Neural progenitor cell (in vitro differentiated cells): ENCODE results near the gene ADAM22. TPM values are rescaled to one million over a fixed set of nuclear protein-coding genes. Genes with fewer than 3 reads are reported as not detected.
"Not testable (repeated sequence)": the region's sequence is repeated elsewhere in the genome, so short reads cannot be mapped to it uniquely, and the experiment has no call there.

Source experiments
- DNase-seq: peaks from one replicate; pipeline ENCODE4 v3.0.0-alpha.2; 2016; ENCODE audit warnings: low spot score
- H2AFZ ChIP-seq: fragments of 200-600 bp; sonication (generic); replicated peaks from 2 replicates; pipeline ENCODE4 v1.6.1; 2016; ENCODE audit warnings: antibody characterized with exemption
- H3F3A ChIP-seq: fragments of 200-600 bp; sonication (generic); 2 replicates; pipeline ENCODE4 v1.6.1; 2016; ENCODE audit warnings: antibody characterized with exemption, low read depth
- H3K27ac ChIP-seq: fragments of 200-600 bp; sonication (generic); 2 replicates; pipeline ENCODE4 v1.5.1; 2016; ENCODE audit warnings: mild to moderate bottlenecking
- H3K27me3 ChIP-seq: fragments of 200-600 bp; sonication (generic); 2 replicates; pipeline ENCODE4 v1.6.1; 2016; ENCODE audit warnings: mild to moderate bottlenecking, moderate library complexity
- H3K36me3 ChIP-seq: fragments of 200-600 bp; sonication (generic); 2 replicates; pipeline ENCODE4 v1.5.1; 2016
- H3K4me1 ChIP-seq: fragments of 200-600 bp; sonication (generic); 2 replicates; pipeline ENCODE4 v1.6.1; 2016; ENCODE audit warnings: mixed run types
- H3K4me2 ChIP-seq: fragments of 200-600 bp; sonication (generic); 2 replicates; pipeline ENCODE4 v1.6.1; 2016
- H3K4me3 ChIP-seq: fragments of 200-600 bp; sonication (generic); 2 replicates; pipeline ENCODE4 v1.5.1; 2016
- H3K79me2 ChIP-seq: fragments of 200-600 bp; sonication (generic); 2 replicates; pipeline ENCODE4 v1.6.1; 2016; ENCODE audit warnings: low read depth
- H3K9ac ChIP-seq: fragments of 200-600 bp; sonication (generic); 2 replicates; pipeline ENCODE4 v1.6.1; 2016
- H3K9me3 ChIP-seq: fragments of 200-600 bp; sonication (generic); 2 replicates; pipeline ENCODE4 v1.5.1; 2016; ENCODE audit warnings: low read depth
- H4K20me1 ChIP-seq: fragments of 200-600 bp; sonication (generic); 2 replicates; pipeline ENCODE4 v1.6.1; 2016; ENCODE audit warnings: low read depth
- H3K27ac Mint-ChIP-seq: 3 replicates; pipeline ENCODE4 v1.8.0; 2021; ENCODE audit warnings: mixed read lengths
- H3K27me3 Mint-ChIP-seq: 2 replicates; pipeline ENCODE4 v1.8.0; 2022; ENCODE audit warnings: low read depth, mild to moderate bottlenecking, inconsistent platforms, moderate library complexity, mixed read lengths; ENCODE audit not compliant: insufficient read depth
- H3K36me3 Mint-ChIP-seq: 3 replicates; pipeline ENCODE4 v1.8.0; 2021; ENCODE audit warnings: mixed read lengths
- H3K4me1 Mint-ChIP-seq: 3 replicates; pipeline ENCODE4 v1.8.0; 2021; ENCODE audit warnings: mixed read lengths
- H3K4me3 Mint-ChIP-seq: 3 replicates; pipeline ENCODE4 v1.8.0; 2021; ENCODE audit warnings: mild to moderate bottlenecking, moderate library complexity, mixed read lengths
- H3K9me3 Mint-ChIP-seq: 3 replicates; pipeline ENCODE4 v1.8.0; 2020; ENCODE audit warnings: mixed read lengths
- EZH2 ChIP-seq: fragments of 200-600 bp; sonication (generic); IDR thresholded peaks from 2 replicates; pipeline ENCODE4 v1.6.1; 2017; ENCODE audit warnings: antibody characterized with exemption, mild to moderate bottlenecking, moderate library complexity
- EZH2phosphoT487 ChIP-seq: fragments of 200-600 bp; sonication (generic); IDR thresholded peaks from 2 replicates; pipeline ENCODE4 v1.6.1; 2017; ENCODE audit warnings: antibody characterized with exemption
- total RNA-seq: library from RNA; depleted of rRNA; stranded (reverse); fragments of >200 nt; gene quantifications from 2 replicates; pipeline ENCODE4 v1.2.3, GENCODE V29; 2015; ENCODE audit warnings: low replicate concordance
- TF ChIP-seq, protein P1 (sequence below): fragments of 200-600 bp; sonication (generic); IDR thresholded peaks from 2 replicates; pipeline ENCODE4 v1.5.1; 2017; ENCODE audit warnings: antibody characterized with exemption, mild to moderate bottlenecking

Gene ADAM22
- total RNA-seq, 1 donor from 2014 or later = 13.7 TPM

DNA sequence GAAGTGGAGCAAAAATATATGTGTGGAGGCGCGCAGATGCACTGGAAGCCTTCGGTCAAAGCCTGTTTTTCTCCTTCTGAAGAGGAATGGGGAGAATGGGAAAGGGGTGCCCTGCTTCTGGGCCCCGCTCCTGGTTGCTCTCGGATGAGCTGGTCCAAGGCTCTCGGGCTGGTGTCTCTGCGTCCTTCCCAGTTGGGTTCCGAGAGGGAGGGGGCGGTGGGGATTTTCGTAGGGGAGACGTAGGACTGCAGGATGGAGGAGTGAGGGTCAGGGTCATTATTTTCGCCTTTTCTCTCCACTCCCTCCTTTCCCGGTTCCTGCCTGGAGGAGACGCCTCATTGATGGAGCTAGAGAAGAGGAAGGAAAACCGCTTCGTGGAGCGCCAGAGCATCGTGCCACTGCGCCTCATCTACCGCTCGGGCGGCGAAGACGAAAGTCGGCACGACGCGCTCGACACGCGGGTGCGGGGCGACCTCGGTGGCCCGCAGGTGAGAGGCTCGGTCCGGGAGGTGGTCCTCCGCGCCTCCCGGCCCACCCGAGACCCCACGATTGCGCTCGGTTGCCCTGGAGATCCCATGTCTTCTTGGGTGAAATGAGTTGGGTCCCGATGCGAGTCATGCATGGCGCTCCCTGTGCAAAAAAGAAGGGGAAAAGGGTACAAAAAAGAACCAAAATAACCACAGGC lies 790 bp downstream of the ADAM22 start:
- Histone ChIP-seq H3F3A (peaks cover 10% of the 10 kb centered on the region), H3K9ac (no peak overlapping the region), H3K27me3 (peaks cover 21% of the 10 kb centered on the region), H3K79me2 (no peaks in the 10 kb centered on the region), H2AFZ (peak overlapping the region; percentile 91), H3K4me1 (no peaks in the 10 kb centered on the region), H3K4me2 (peak overlapping the region; percentile 95), H3K9me3 (no peaks in the 10 kb centered on the region), H3K4me3 (peak overlapping the region; percentile 70), H4K20me1 (no peaks in the 10 kb centered on the region), H3K36me3 (no peaks in the 10 kb centered on the region), H3K27ac (no peak overlapping the region)
- peak; percentile 37 for TF ChIP-seq EZH2
- no peak for TF ChIP-seq EZH2phosphoT487
- peak overlapping the region; percentile 95 for H3K4me3 Mint-ChIP-seq
- peak; percentile 52 for DNase-seq
- H3K27me3 Mint-ChIP-seq = peaks cover 3% of the 10 kb centered on the region
- H3K27ac Mint-ChIP-seq = no peak overlapping the region
- H3K36me3 Mint-ChIP-seq = peaks cover 9% of the 10 kb centered on the region
- no peaks in the 10 kb centered on the region for H3K9me3 Mint-ChIP-seq
- H3K4me1 Mint-ChIP-seq = peaks cover 7% of the 10 kb centered on the region

DNA sequence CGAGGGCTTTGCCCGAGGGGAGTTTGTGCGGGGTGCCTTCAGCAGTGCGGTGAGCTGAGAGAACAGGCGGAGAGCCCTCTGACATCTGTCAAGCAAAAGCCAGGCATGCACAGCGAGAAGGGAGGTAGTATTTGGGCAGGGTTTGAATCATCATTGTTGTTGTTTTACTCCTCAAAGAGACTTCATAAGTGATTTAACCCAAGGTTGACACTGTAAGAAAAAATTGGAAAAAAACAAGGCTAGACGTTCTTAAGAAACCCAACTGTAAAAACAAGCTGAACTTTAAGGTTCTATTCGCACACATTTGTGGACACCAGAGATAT lies 1.3 kb downstream of the ADAM22 start:
- H3K9me3 ChIP-seq = no peaks in the 10 kb centered on the region
- no peaks in the 10 kb centered on the region for H3K36me3 ChIP-seq
- peaks cover 10% of the 10 kb centered on the region for H3F3A ChIP-seq
- H3K27ac Mint-ChIP-seq = no peak overlapping the region
- peak overlapping the region; percentile 70 for H3K4me3 ChIP-seq
- DNase-seq = no peak
- H3K4me2 ChIP-seq = peak overlapping the region; percentile 95
- H3K79me2 ChIP-seq = no peaks in the 10 kb centered on the region
- no peaks in the 10 kb centered on the region for H3K9me3 Mint-ChIP-seq
- no peak for TF ChIP-seq EZH2phosphoT487
- no peak for TF ChIP-seq EZH2
- TF ChIP-seq, protein P1, sequence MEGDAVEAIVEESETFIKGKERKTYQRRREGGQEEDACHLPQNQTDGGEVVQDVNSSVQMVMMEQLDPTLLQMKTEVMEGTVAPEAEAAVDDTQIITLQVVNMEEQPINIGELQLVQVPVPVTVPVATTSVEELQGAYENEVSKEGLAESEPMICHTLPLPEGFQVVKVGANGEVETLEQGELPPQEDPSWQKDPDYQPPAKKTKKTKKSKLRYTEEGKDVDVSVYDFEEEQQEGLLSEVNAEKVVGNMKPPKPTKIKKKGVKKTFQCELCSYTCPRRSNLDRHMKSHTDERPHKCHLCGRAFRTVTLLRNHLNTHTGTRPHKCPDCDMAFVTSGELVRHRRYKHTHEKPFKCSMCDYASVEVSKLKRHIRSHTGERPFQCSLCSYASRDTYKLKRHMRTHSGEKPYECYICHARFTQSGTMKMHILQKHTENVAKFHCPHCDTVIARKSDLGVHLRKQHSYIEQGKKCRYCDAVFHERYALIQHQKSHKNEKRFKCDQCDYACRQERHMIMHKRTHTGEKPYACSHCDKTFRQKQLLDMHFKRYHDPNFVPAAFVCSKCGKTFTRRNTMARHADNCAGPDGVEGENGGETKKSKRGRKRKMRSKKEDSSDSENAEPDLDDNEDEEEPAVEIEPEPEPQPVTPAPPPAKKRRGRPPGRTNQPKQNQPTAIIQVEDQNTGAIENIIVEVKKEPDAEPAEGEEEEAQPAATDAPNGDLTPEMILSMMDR = no peak
- peaks cover 21% of the 10 kb centered on the region for H3K27me3 ChIP-seq
- H3K4me1 ChIP-seq = no peaks in the 10 kb centered on the region
- H3K4me1 Mint-ChIP-seq = peaks cover 7% of the 10 kb centered on the region
- H4K20me1 ChIP-seq = no peaks in the 10 kb centered on the region
- peaks cover 3% of the 10 kb centered on the region for H3K27me3 Mint-ChIP-seq
- no peak overlapping the region for H2AFZ ChIP-seq
- H3K4me3 Mint-ChIP-seq = peak overlapping the region; percentile 95
- H3K27ac ChIP-seq = no peak overlapping the region
- H3K9ac ChIP-seq = no peak overlapping the region
- H3K36me3 Mint-ChIP-seq = peaks cover 9% of the 10 kb centered on the region

DNA sequence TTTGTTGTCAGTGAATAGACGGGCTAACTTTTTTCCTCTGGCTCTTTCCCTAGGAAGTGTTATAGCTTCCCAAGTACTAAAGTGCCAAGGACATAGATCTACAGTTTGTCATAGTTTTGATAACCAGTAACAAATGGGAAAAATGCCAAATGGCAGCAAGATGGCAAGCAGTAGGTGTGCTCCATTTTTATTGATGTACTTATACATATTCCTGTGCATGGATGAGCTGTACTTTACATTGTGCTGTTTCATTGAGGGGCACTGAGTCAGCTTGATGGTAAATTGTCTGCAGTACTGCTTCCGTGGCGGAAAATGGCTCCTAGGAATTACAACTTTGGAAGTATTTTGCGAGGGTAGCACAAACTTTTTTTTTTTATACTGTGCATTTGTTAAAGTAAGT lies 7.1 kb downstream of the ADAM22 start:
- Histone ChIP-seq H4K20me1 (no peaks in the 10 kb centered on the region), H3K27ac (no peak overlapping the region), H3K4me2 (no peak overlapping the region), H3K4me3 (no peak overlapping the region), H3K27me3 (peaks cover 2% of the 10 kb centered on the region), H3K9ac (no peak overlapping the region), H3K4me1 (no peaks in the 10 kb centered on the region), H3K36me3 (no peaks in the 10 kb centered on the region), H3K79me2 (no peaks in the 10 kb centered on the region), H3K9me3 (no peaks in the 10 kb centered on the region), H2AFZ (no peak overlapping the region), H3F3A (no peaks in the 10 kb centered on the region)
- no peak overlapping the region for H3K4me3 Mint-ChIP-seq
- H3K27me3 Mint-ChIP-seq = no peaks in the 10 kb centered on the region
- no peak for DNase-seq
- H3K27ac Mint-ChIP-seq = no peak overlapping the region
- H3K36me3 Mint-ChIP-seq = peaks cover 9% of the 10 kb centered on the region
- H3K4me1 Mint-ChIP-seq = no peaks in the 10 kb centered on the region
- TF ChIP-seq, protein P1 = no peak
- TF ChIP-seq EZH2 (no peak), EZH2phosphoT487 (no peak)
- no peaks in the 10 kb centered on the region for H3K9me3 Mint-ChIP-seq

DNA sequence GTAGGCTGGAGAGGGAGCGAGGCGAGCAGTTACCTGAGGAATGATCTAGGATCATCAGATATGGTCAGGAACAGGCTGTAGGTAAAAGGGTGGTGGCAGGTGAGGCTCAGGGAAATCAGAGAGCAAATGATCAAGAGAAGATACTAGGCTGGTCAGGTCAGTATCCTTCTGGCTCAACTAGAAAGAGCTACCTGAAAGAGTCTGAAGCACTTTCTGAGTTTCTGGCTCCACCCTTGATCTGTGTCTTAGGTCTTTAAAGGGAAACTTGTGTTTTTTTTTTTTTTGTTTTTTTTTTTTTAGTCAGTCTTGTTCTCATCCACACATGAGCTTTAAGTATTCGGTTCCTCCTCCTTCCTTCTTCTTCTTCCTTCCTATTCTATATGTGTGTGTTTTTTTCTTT lies 10.5 kb downstream of the ADAM22 start:
- no peaks in the 10 kb centered on the region for H3K27me3 Mint-ChIP-seq
- no peak overlapping the region for H3K27ac Mint-ChIP-seq
- TF ChIP-seq EZH2 = no peak
- TF ChIP-seq, protein P1 = no peak
- TF ChIP-seq EZH2phosphoT487 = no peak
- no peak overlapping the region for H3K4me3 Mint-ChIP-seq
- Histone ChIP-seq H3K9ac (no peak overlapping the region), H4K20me1 (no peaks in the 10 kb centered on the region), H3K4me2 (no peak overlapping the region), H3K27me3 (no peaks in the 10 kb centered on the region), H3K4me3 (no peak overlapping the region), H3K4me1 (no peaks in the 10 kb centered on the region), H3K79me2 (no peaks in the 10 kb centered on the region), H3K36me3 (no peaks in the 10 kb centered on the region), H2AFZ (no peak overlapping the region), H3K9me3 (no peaks in the 10 kb centered on the region), H3F3A (no peaks in the 10 kb centered on the region), H3K27ac (no peak overlapping the region)
- H3K4me1 Mint-ChIP-seq = no peaks in the 10 kb centered on the region
- DNase-seq = no peak
- no peaks in the 10 kb centered on the region for H3K36me3 Mint-ChIP-seq
- H3K9me3 Mint-ChIP-seq = no peaks in the 10 kb centered on the region

DNA sequence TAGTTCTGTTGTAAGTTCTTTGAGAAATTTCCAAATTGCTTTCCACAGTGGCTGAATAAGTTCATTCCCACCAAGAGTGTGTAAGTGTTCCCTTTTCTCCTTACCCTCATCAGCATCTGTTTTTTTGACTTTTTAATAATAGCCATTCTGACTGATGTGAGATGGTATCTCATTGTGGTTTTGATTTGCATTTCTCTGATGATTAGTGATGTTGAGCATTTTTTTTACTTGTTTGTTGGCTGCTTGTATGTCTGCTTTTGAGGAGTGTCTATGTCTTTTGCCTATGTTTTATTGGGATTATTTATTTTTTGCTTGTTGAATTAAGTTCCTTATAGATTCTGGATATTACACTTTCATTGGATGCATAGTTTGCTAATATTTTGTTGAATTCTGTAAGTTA lies 11.9 kb downstream of the ADAM22 start:
- not testable (repeated sequence) for H3K4me1 Mint-ChIP-seq, H3K79me2 ChIP-seq, H2AFZ ChIP-seq, H3K4me3 ChIP-seq, H3K27me3 Mint-ChIP-seq, H3K27me3 ChIP-seq, H3K9me3 ChIP-seq, DNase-seq, H3K9ac ChIP-seq, H3K4me1 ChIP-seq, H3K36me3 Mint-ChIP-seq, H3F3A ChIP-seq, H3K9me3 Mint-ChIP-seq, H4K20me1 ChIP-seq, H3K4me2 ChIP-seq, H3K27ac Mint-ChIP-seq, H3K36me3 ChIP-seq, H3K27ac ChIP-seq, H3K4me3 Mint-ChIP-seq
